Fibroblast of the aortic adventitia (primary cell): ENCODE results near the gene FADS1. TPM values are rescaled to one million over a fixed set of nuclear protein-coding genes. Genes with fewer than 3 reads are reported as not detected.

Source experiments
- DNase-seq: peaks from one replicate; pipeline ENCODE4 v3.0.0-alpha.2; 2010; ENCODE audit warnings: low read depth
- H3K4me3 ChIP-seq: 2 replicates; pipeline ENCODE4 v1.5.1; 2011; ENCODE audit warnings: low read depth, mild to moderate bottlenecking, control low read depth, low read length, moderate library complexity
- CTCF ChIP-seq: IDR thresholded peaks from 2 replicates; pipeline ENCODE4 v1.5.1; 2011; ENCODE audit warnings: mild to moderate bottlenecking, low read length, control low read depth, inconsistent platforms; ENCODE audit not compliant: insufficient read depth
- total RNA-seq: library from RNA; depleted of rRNA; stranded (reverse); fragments of >200 nt; gene quantifications from 2 replicates; pipeline ENCODE4 v1.2.3, GENCODE V29; 2012; ENCODE audit warnings: low replicate concordance

The FADS1 gene
- total RNA-seq, 1 donor, result 74.1 TPM

- TF ChIP-seq CTCF, result no peak
- no peak for DNase-seq
- H3K4me3 ChIP-seq, result no peak overlapping the region
Measured at GRCh38 chr11:61771195-61771894, 45.5 kb downstream of the FADS1 start.

- no peak for TF ChIP-seq CTCF
- H3K4me3 ChIP-seq, result no peak overlapping the region
Measured at GRCh38 chr11:61769946-61770683, 46.7 kb downstream of the FADS1 start.

GRCh38 chr11:61769169-61769920 lies 47.5 kb downstream of the FADS1 start:
- peak; percentile 36 for TF ChIP-seq CTCF
- peak; percentile 22 for DNase-seq

More at GRCh38 chr11:61769946-61770683, 46.7 kb downstream of the FADS1 start:
- DNase-seq, result no peak

GRCh38 chr11:61768376-61769076 lies 48.3 kb downstream of the FADS1 start:
- no peak for TF ChIP-seq CTCF
- DNase-seq, result no peak
- H3K4me3 ChIP-seq, result no peak overlapping the region

More at GRCh38 chr11:61769169-61769920, 47.5 kb downstream of the FADS1 start:
- no peak overlapping the region for H3K4me3 ChIP-seq

GRCh38 chr11:61766353-61766841 lies 50.4 kb downstream of the FADS1 start:
- no peak for DNase-seq
- no peak for TF ChIP-seq CTCF
- H3K4me3 ChIP-seq, result no peak overlapping the region

- TF ChIP-seq CTCF, result no peak
- no peak for DNase-seq
- no peak overlapping the region for H3K4me3 ChIP-seq
Measured at GRCh38 chr11:61765550-61766253, 51.1 kb downstream of the FADS1 start.
